Activated CD4-positive, alpha-beta memory T cell treated with anti-CD3 and anti-CD28 coated beads for 36 hours (primary cell): ENCODE data around the gene PDZD2. TPM values are rescaled to one million over a fixed set of nuclear protein-coding genes. Genes with fewer than 3 reads are reported as not detected.
"Not testable (repeated sequence)": the region's sequence is repeated elsewhere in the genome, so short reads cannot be mapped to it uniquely, and the experiment has no call there.

ENCODE experiments used
- CTCF ChIA-PET: fragments of 350-600 bp; sonication (Branson Sonifier 250); formaldehyde crosslinking; loops from one replicate; lab custom pipeline; 2021; ENCODE audit warnings: antibody characterized with exemption, inconsistent platforms; lab: Charles Lee
- POLR2A ChIA-PET: fragments of 350-600 bp; sonication (Branson Sonifier 250); formaldehyde crosslinking; loops from one replicate; lab custom pipeline; 2021; ENCODE audit warnings: antibody characterized with exemption; lab: Charles Lee
- DNase-seq: peaks from one replicate; pipeline ENCODE4 v3.0.0-alpha.2; 2020
- H3K27ac Mint-ChIP-seq: one replicate; pipeline ENCODE4 v1.8.0; 2021; ENCODE audit warnings: mixed read lengths
- H3K27me3 Mint-ChIP-seq: one replicate; pipeline ENCODE4 v1.8.0; 2021; ENCODE audit warnings: mixed read lengths
- H3K36me3 Mint-ChIP-seq: one replicate; pipeline ENCODE4 v1.8.0; 2021; ENCODE audit warnings: mixed read lengths
- H3K4me1 Mint-ChIP-seq: one replicate; pipeline ENCODE4 v1.8.0; 2021; ENCODE audit warnings: low read depth, mixed read lengths
- H3K4me3 Mint-ChIP-seq: one replicate; pipeline ENCODE4 v1.8.0; 2021; ENCODE audit warnings: mild to moderate bottlenecking, mixed read lengths
- H3K9me3 Mint-ChIP-seq: one replicate; pipeline ENCODE4 v1.8.0; 2021; ENCODE audit warnings: mixed read lengths
- intact Hi-C: fragments of 100-400 bp; cut with micrococcal nuclease; formaldehyde crosslinking; loops from one replicate; pipeline ENCODE4 v1.15.1; 2023
- total RNA-seq, 2 experiments: library from RNA; stranded (reverse); gene quantifications; one replicate each; pipeline ENCODE4 v1.2.3, GENCODE V29; 2021

PDZD2 gene
- total RNA-seq, 2 experiments from 2014 or later = not detected

GRCh38 chr5:32024751-32025150 is 385.8 kb downstream of the PDZD2 start:
- H3K4me3 Mint-ChIP-seq = no peak overlapping the region
- peaks cover 4% of the 10 kb centered on the region for H3K4me1 Mint-ChIP-seq
- H3K27ac Mint-ChIP-seq = no peak overlapping the region
- no peaks in the 10 kb centered on the region for H3K27me3 Mint-ChIP-seq
- no peaks in the 10 kb centered on the region for H3K9me3 Mint-ChIP-seq
- ChIA-PET POLR2A (no interaction called here), CTCF (no interaction called here)
- DNase-seq = no peak
- intact Hi-C loops = no loop called here
- no peaks in the 10 kb centered on the region for H3K36me3 Mint-ChIP-seq

DNA sequence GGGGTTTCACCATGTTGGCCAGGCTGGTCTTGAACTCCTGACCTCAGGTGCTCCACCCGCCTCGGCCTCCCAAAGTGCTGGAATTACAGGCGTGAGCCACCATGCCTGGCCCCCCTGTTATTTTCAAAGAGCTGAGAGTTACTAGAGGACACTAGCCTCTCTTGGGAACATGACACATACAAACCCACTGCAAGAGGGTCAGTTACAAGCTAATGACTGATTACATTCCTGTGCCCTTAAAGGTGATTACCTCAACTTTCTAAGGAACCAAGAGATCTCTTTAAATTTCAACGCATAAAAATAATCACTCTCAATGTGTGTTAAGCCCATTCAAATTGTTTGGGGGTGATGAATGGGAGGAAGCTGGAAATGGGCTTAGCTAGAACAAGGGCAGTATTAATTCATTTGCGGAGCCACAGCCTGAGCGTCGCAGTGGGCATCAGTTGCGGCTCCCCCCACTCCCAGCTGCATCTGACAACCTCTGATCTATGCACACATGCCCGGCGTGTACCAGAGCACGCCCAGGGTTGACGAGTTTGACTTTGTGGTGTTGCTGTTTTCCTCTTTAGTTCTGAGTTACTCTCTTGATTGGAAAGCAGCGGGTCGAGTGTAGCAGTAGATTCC is 388.3 kb downstream of the PDZD2 start:
- CTCF ChIA-PET = no interaction called here
- intact Hi-C loops = no loop called here
- Mint-ChIP-seq H3K4me3 (no peak overlapping the region), H3K27me3 (no peaks in the 10 kb centered on the region), H3K27ac (no peak overlapping the region), H3K4me1 (no peaks in the 10 kb centered on the region), H3K9me3 (no peaks in the 10 kb centered on the region), H3K36me3 (no peaks in the 10 kb centered on the region)
- DNase-seq = no peak
- POLR2A ChIA-PET = no interaction called here

DNA sequence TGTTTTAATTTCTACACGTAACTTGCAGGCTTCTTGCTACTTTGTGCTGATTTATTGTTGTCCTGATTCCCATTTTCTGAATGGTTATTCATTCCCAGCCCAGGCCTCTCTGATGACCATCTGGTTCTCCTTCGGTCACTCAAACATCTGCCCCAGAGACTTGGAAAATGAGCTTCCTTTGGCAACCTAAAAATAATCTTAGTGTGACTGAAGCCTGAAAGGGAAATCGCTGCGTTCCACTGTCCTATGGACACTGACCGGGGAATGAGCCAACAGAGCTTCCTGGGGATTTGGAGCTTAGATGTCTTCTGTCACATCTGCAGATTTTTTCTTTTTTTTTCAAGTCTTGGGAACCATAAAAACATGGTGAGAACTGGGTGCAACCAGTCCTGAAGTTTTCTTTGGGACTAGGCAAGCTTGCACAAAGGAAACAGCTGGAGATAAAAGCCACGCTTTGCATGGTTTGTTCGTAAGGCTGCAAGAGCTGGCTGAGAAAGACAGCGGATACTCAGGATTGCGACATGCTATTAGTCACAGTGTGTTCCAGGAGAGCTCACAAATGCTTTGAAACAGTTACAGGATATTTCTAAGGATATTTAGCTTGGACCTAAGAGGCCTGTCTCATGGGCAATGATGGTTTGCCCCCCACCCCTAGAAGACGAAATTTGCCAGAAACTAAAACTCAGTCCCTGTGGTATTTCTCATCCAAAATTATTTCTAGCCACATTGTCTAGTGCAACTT is 389.0 kb downstream of the PDZD2 start:
- Mint-ChIP-seq H3K9me3 (no peaks in the 10 kb centered on the region), H3K27ac (no peak overlapping the region), H3K36me3 (no peaks in the 10 kb centered on the region), H3K4me1 (peaks cover 4% of the 10 kb centered on the region), H3K4me3 (no peak overlapping the region), H3K27me3 (no peaks in the 10 kb centered on the region)
- ChIA-PET POLR2A (no interaction called here), CTCF (no interaction called here)
- DNase-seq = no peak
- intact Hi-C loops = no loop called here

DNA sequence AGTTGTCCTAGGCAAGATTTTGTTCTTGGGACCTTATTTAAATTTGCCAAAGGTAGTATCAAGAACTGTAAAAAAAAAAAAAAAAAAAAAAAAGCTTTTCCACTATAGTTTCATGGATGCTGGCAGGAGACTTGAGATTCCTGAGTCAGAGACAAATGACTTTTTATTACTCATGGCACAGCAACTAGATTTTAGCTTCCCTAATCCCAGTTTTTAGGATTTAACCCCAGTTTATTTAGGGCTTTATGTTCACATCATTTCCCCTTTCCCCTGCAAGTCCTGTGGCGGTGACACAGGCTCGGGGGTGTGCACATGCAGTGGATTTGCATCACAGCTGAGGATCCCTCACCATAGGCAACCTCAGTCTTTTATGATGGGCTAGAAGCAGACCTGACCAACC is 390.3 kb downstream of the PDZD2 start:
- Mint-ChIP-seq H3K27me3 (no peaks in the 10 kb centered on the region), H3K4me1 (peaks cover 14% of the 10 kb centered on the region), H3K27ac (no peak overlapping the region), H3K36me3 (no peaks in the 10 kb centered on the region), H3K9me3 (no peaks in the 10 kb centered on the region), H3K4me3 (no peak overlapping the region)
- ChIA-PET CTCF (no interaction called here), POLR2A (no interaction called here)
- intact Hi-C loops = no loop called here
- DNase-seq = no peak

GRCh38 chr5:32029781-32030180 is 390.9 kb downstream of the PDZD2 start:
- POLR2A ChIA-PET = no interaction called here
- intact Hi-C loops = loop anchor here (5.0 kb wide), 1 partner anchor 57 kb away; no protein-coding TSS in a partner anchor

DNA sequence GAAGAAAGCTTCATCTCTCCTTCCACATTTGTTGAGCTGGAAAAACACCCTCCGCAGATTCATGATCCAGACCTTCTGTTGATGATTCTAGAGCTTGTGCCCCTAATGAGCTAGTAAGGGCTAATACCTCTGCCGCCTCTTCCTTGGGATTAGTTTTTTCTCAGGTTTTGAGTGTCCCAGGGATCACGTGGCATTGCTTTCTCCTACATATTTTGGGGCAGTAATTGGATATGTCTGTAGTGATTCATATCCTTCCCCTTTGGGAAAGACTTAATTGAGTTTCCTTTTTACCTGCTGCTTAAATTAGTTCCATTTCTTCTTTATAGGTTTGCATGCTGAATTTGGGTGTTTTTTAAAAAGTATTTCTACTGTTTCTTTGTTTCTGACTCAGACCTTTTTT is 391.3 kb downstream of the PDZD2 start:
- intact Hi-C loops = loop anchor here (5.0 kb wide), 1 partner anchor 58 kb away; no protein-coding TSS in a partner anchor
- no peaks in the 10 kb centered on the region for H3K27me3 Mint-ChIP-seq
- ChIA-PET POLR2A (no interaction called here), CTCF (interaction anchor here (0.9 kb wide), 1 partner anchor 201 kb away, joined by 3 read pairs; no protein-coding TSS in a partner anchor)
- no peak overlapping the region for H3K27ac Mint-ChIP-seq
- peaks cover 14% of the 10 kb centered on the region for H3K4me1 Mint-ChIP-seq
- DNase-seq = no peak
- no peaks in the 10 kb centered on the region for H3K36me3 Mint-ChIP-seq
- no peak overlapping the region for H3K4me3 Mint-ChIP-seq
- no peaks in the 10 kb centered on the region for H3K9me3 Mint-ChIP-seq

More at GRCh38 chr5:32029781-32030180, 390.9 kb downstream of the PDZD2 start:
- Mint-ChIP-seq H3K4me1 (peaks cover 14% of the 10 kb centered on the region), H3K4me3 (no peak overlapping the region), H3K27ac (no peak overlapping the region), H3K27me3 (no peaks in the 10 kb centered on the region), H3K9me3 (no peaks in the 10 kb centered on the region), H3K36me3 (no peaks in the 10 kb centered on the region)
- CTCF ChIA-PET = interaction anchor here (0.9 kb wide), 1 partner anchor 201 kb away, joined by 3 read pairs; no protein-coding TSS in a partner anchor
- no peak for DNase-seq

DNA sequence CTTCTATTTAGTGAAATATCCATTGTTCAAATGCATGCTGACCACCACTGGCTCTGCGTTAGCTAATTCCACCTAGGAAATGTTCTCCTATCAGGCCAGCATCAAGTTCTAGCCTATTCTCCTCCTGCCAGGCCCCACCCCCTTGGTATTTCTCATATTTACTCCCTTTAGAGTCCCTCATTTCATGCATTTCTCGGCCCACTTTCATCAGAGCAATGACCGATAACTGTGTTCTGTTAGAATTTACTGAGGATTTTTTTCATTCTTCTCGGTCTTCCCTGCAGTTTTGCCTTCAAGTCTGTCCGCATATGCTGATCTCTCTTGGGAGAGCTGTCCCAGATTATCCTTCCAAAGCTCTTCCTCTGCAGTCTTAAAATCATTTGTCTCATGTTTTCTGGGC is 391.8 kb downstream of the PDZD2 start:
- no peaks in the 10 kb centered on the region for H3K9me3 Mint-ChIP-seq
- intact Hi-C loops = loop anchor here (5.0 kb wide), 1 partner anchor 58 kb away; no protein-coding TSS in a partner anchor
- H3K36me3 Mint-ChIP-seq = no peaks in the 10 kb centered on the region
- CTCF ChIA-PET = interaction anchor here (0.9 kb wide), 1 partner anchor 201 kb away, joined by 3 read pairs; no protein-coding TSS in a partner anchor
- H3K4me3 Mint-ChIP-seq = no peak overlapping the region
- POLR2A ChIA-PET = no interaction called here
- peaks cover 14% of the 10 kb centered on the region for H3K4me1 Mint-ChIP-seq
- DNase-seq = no peak
- no peak overlapping the region for H3K27ac Mint-ChIP-seq
- H3K27me3 Mint-ChIP-seq = no peaks in the 10 kb centered on the region

DNA sequence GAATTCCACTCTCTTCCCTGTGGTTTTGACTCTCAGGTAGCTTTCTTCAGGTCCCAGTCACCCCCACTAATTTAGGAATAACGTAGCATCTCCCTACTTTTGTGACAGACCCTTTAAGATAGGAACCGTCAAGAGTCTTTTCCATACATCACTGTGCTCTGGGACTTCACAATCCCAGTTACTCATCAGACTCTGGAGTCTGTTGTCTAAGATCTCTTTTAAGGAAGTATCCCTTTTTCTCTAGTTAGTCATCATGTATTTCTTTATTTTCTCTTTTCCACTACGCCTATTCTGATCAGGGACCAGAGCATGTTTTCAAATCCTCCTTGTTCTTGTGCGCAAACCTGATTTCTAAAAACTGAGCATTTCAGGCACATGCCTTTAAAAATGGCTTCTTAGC is 392.2 kb downstream of the PDZD2 start:
- Mint-ChIP-seq H3K36me3 (no peaks in the 10 kb centered on the region), H3K4me1 (peaks cover 14% of the 10 kb centered on the region), H3K9me3 (no peaks in the 10 kb centered on the region), H3K27ac (no peak overlapping the region), H3K27me3 (no peaks in the 10 kb centered on the region), H3K4me3 (no peak overlapping the region)
- ChIA-PET CTCF (no interaction called here), POLR2A (no interaction called here)
- no peak for DNase-seq
- intact Hi-C loops = loop anchor here (5.0 kb wide), 1 partner anchor 59 kb away; no protein-coding TSS in a partner anchor

DNA sequence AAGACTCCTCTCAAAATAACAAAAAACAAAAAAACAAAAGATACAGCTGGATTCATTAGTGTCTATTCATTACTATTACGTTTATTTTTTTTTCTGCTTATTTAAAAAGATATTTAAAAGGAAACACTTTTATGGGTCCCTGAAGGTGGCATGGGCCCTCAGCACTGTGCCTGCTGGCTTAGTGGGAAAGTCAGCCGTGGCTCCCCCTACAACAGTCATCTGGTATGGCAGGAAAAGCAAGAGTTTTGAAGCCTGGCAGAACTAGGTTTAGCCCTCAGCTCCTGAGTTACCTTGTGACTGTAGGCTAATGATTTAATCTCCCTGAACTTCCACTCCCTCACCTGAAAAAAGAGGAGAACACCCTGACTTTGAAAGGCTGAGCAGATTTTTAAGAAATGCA is 399.6 kb downstream of the PDZD2 start:
- no peaks in the 10 kb centered on the region for H3K27me3 Mint-ChIP-seq
- H3K36me3 Mint-ChIP-seq = no peaks in the 10 kb centered on the region
- H3K4me1 Mint-ChIP-seq = peaks cover 3% of the 10 kb centered on the region
- H3K9me3 Mint-ChIP-seq = no peaks in the 10 kb centered on the region
- ChIA-PET CTCF (no interaction called here), POLR2A (no interaction called here)
- intact Hi-C loops = no loop called here
- no peak overlapping the region for H3K27ac Mint-ChIP-seq
- no peak for DNase-seq
- H3K4me3 Mint-ChIP-seq = no peak overlapping the region

GRCh38 chr5:32039133-32039532 is 400.2 kb downstream of the PDZD2 start:
- intact Hi-C loops, H3K27me3 Mint-ChIP-seq, H3K27ac Mint-ChIP-seq, H3K9me3 Mint-ChIP-seq, DNase-seq, H3K4me1 Mint-ChIP-seq, H3K4me3 Mint-ChIP-seq, POLR2A ChIA-PET, CTCF ChIA-PET, H3K36me3 Mint-ChIP-seq: not testable (repeated sequence)

DNA sequence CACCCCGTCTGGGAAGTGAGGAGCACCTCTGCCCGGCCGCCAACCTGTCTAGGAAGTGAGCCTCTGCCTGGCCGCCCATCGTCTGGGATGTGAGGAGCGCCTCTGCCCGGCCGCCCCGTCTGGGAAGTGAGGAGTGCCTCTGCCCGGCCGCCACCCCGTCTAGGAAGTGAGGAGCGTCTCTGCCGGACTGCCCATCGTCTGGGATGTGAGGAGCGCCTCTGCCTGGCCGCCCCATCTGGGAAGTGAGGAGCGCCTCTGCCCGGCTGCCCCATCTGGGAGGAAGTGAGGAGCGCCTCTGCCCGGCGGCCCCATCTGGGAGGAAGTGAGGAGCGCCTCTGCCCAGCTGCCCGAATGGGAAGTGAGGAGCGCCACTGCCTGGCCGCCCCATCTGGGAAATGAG is 400.7 kb downstream of the PDZD2 start:
- H3K4me3 Mint-ChIP-seq, DNase-seq, H3K27ac Mint-ChIP-seq, H3K9me3 Mint-ChIP-seq, H3K27me3 Mint-ChIP-seq, H3K36me3 Mint-ChIP-seq, intact Hi-C loops, H3K4me1 Mint-ChIP-seq, CTCF ChIA-PET, POLR2A ChIA-PET: not testable (repeated sequence)

DNA sequence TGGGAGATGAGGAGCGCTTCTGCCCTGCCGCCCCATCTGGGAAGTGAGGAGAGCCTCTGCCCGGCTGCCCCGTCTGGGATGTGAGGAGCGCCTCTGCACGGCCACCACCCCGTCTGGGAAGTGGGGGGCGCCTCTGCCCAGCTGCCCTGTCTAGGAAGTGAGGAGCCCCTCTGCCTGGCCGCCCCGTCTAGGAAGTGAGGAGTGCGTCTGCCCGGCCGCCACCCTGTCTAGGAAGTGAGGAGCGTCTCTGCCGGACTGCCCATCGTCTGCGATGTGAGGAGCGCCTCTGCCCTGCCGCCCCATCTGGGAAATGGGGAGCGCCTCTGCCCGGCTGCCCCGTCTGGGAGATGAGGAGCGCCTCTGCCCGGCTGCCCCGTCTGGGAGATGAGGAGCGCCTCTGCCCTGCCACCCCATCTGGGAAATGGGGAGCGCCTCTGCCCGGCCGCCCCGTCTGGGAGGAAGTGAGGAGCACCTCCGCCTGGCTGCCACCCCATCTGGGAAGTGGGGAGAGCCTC is 401.3 kb downstream of the PDZD2 start:
- H3K4me1 Mint-ChIP-seq, H3K4me3 Mint-ChIP-seq, DNase-seq, CTCF ChIA-PET, H3K27me3 Mint-ChIP-seq, POLR2A ChIA-PET, H3K36me3 Mint-ChIP-seq, H3K9me3 Mint-ChIP-seq, H3K27ac Mint-ChIP-seq, intact Hi-C loops: not testable (repeated sequence)
